Measurements from ENCODE around the gene TRIM72. TPM values are rescaled to one million over a fixed set of nuclear protein-coding genes. Genes with fewer than 3 reads are reported as not detected.
"Not testable (repeated sequence)": the region's sequence is repeated elsewhere in the genome, so short reads cannot be mapped to it uniquely, and the experiment has no call there.

The TRIM72 gene
- polyA plus RNA-seq, 1 experiment, result not detected

- no peak for TF ChIP-seq CTCF (IDR thresholded peaks at IDR 0.05; ENCODE audit: insufficient read depth, low read depth, low read length)
- CTCF ChIA-PET, result no interaction called here
- no peak for DNase-seq (ENCODE audit: low read depth)
- Histone ChIP-seq H3K36me3 (ENCODE audit: control insufficient read depth, insufficient read depth, low read length) (no peaks in the 10 kb centered on the region), H3K4me3 (ENCODE audit: low read depth, low read length) (no peak overlapping the region), H3K27me3 (ENCODE audit: control insufficient read depth, insufficient read depth, low read length) (no peaks in the 10 kb centered on the region; the same call in 1 of the 2 replicates)
- POLR2A ChIA-PET, result no interaction called here
These were observed 55.6 kb downstream of the TRIM72 start for GRCh38 chr16:31269541-31269940.

GRCh38 chr16:31269973-31270372 lies 56.1 kb downstream of the TRIM72 start:
- H3K4me3 ChIP-seq (ENCODE audit: low read depth, low read length); H3K27me3 ChIP-seq (ENCODE audit: control insufficient read depth, insufficient read depth, low read length); CTCF ChIA-PET; H3K36me3 ChIP-seq (ENCODE audit: control insufficient read depth, insufficient read depth, low read length); POLR2A ChIA-PET; DNase-seq (ENCODE audit: low read depth): not testable (repeated sequence)

- ChIA-PET CTCF (no interaction called here), POLR2A (no interaction called here)
- no peak overlapping the region for H3K4me3 ChIP-seq (ENCODE audit: low read depth, low read length)
- H3K36me3 ChIP-seq (ENCODE audit: control insufficient read depth, insufficient read depth, low read length), result no peaks in the 10 kb centered on the region
- TF ChIP-seq CTCF (IDR thresholded peaks at IDR 0.05; ENCODE audit: insufficient read depth, low read depth, low read length), result no peak
- H3K27me3 ChIP-seq (ENCODE audit: control insufficient read depth, insufficient read depth, low read length), result no peaks in the 10 kb centered on the region; the same call in 1 of the 2 replicates
- DNase-seq (ENCODE audit: low read depth), result no peak
These were observed 56.9 kb downstream of the TRIM72 start for GRCh38 chr16:31270795-31271194.

- ChIA-PET POLR2A (no interaction called here), CTCF (no interaction called here)
- no peak for TF ChIP-seq CTCF (IDR thresholded peaks at IDR 0.05; ENCODE audit: insufficient read depth, low read depth, low read length)
- no peaks in the 10 kb centered on the region; the same call in 1 of the 2 replicates for H3K27me3 ChIP-seq (ENCODE audit: control insufficient read depth, insufficient read depth, low read length)
- no peak overlapping the region for H3K4me3 ChIP-seq (ENCODE audit: low read depth, low read length)
- no peak for DNase-seq (ENCODE audit: low read depth)
- H3K36me3 ChIP-seq (ENCODE audit: control insufficient read depth, insufficient read depth, low read length), result no peaks in the 10 kb centered on the region
These were observed 57.8 kb downstream of the TRIM72 start for GRCh38 chr16:31271621-31272190.

GRCh38 chr16:31273187-31273586 lies 59.3 kb downstream of the TRIM72 start:
- ChIA-PET CTCF (no interaction called here), POLR2A (no interaction called here)
- DNase-seq (ENCODE audit: low read depth), result no peak
- Histone ChIP-seq H3K27me3 (ENCODE audit: control insufficient read depth, insufficient read depth, low read length) (no peaks in the 10 kb centered on the region; the same call in 1 of the 2 replicates), H3K36me3 (ENCODE audit: control insufficient read depth, insufficient read depth, low read length) (no peaks in the 10 kb centered on the region), H3K4me3 (ENCODE audit: low read depth, low read length) (no peak overlapping the region)
- no peak for TF ChIP-seq CTCF (IDR thresholded peaks at IDR 0.05; ENCODE audit: insufficient read depth, low read depth, low read length)

GRCh38 chr16:31273676-31274075 lies 59.8 kb downstream of the TRIM72 start:
- CTCF ChIA-PET, result no interaction called here
- no peak for TF ChIP-seq CTCF (IDR thresholded peaks at IDR 0.05; ENCODE audit: insufficient read depth, low read depth, low read length)
- Histone ChIP-seq H3K4me3 (ENCODE audit: low read depth, low read length) (no peak overlapping the region), H3K36me3 (ENCODE audit: control insufficient read depth, insufficient read depth, low read length) (no peaks in the 10 kb centered on the region), H3K27me3 (ENCODE audit: control insufficient read depth, insufficient read depth, low read length) (no peaks in the 10 kb centered on the region; the same call in 1 of the 2 replicates)
- POLR2A ChIA-PET, result no interaction called here
- no peak for DNase-seq (ENCODE audit: low read depth)

Data from BJ (cell line).